ENCODE results near the gene AUP1. TPM values are rescaled to one million over a fixed set of nuclear protein-coding genes. Genes with fewer than 3 reads are reported as not detected.

Gene AUP1
- total RNA-seq, 4 donors from 2014 or later: 164 to 264 (median 189) TPM

DNA sequence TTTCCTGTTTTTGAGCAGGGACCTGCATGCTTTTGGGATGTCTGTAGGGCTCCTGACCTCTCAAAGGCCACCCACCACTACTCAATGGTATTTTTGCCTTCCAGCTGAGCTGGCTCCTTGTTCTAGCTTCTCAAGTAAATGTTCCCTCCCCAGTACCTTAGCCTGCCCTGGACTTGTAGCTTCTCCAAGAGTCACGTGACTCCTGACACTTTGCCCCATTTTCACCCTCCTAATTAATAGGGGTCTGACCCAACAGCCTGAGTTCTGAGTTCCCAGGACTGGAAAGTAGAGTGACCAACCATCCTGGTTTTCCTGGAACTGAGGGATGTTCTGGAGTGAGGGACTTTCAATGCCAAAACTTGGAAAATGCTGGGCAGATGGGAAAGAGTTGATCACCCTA, 34.1 kb downstream of the AUP1 start:
- no peak for TF ChIP-seq POLR2A (IDR thresholded peaks at IDR 0.05)
- TF ChIP-seq POLR2AphosphoS5 (IDR thresholded peaks at IDR 0.05): no peak
- TF ChIP-seq EP300 (IDR thresholded peaks at IDR 0.05; ENCODE audit: low read depth): no peak
- no peak for TF ChIP-seq CTCF (IDR thresholded peaks at IDR 0.05)
- in situ Hi-C loops (cut with MboI; ENCODE audit: low pct_ligation_motif_present in 1 of 4, low pct_unique_long_range_greater_than_20kb in 1 of 4, low sequenced_read_pairs in 3 of 4) (loop anchor here in 2 of 4 donors (25.0 kb wide), 1 partner anchor 92 kb away; no protein-coding TSS in a partner anchor), intact Hi-C loops (cut with DNase I; ENCODE audit: low total_unique reads) (no loop called here)
- H3K36me3 ChIP-seq: peaks cover 0 to 28% (median 15%) of the 10 kb centered on the region in 4 donors
- H3K4me3 ChIP-seq: no peak overlapping the region
- WGBS, 2 donors (ENCODE audit: low coverage in 1 of 2): 89 to 100% methylated on average over 1 of the region's 1 CpG
- DNase-seq: no peak
- H3K4me1 ChIP-seq: peaks cover 19 to 31% (median 29%) of the 10 kb centered on the region in 4 donors
- peaks cover 31% of the 10 kb centered on the region for H3K27me3 ChIP-seq
- no peaks in the 10 kb centered on the region for H3K9me3 ChIP-seq
- no peak overlapping the region for H3K27ac ChIP-seq

DNA sequence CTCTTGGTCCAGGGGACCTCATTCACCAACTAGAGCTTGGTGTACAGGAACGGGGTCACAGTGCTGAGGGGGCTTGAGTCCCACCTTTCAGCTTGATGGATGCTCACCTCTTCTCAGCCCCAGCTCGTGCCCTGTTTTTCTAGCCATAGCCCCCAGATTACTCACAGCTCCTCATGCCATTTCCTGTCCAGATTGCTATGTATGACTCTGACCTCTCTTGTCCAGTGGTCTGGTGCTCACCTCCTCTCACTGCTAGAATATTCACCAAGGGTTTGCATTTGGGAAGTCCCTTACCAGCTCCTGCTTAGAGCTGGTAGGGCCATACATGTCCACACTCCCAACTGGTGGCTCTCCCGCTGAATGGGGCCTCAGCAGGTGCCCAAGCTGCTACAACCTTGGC, 36.0 kb downstream of the AUP1 start:
- H3K4me1 ChIP-seq: peaks cover 6 to 15% (median 13%) of the 10 kb centered on the region in 4 donors
- intact Hi-C loops (cut with DNase I; ENCODE audit: low total_unique reads) (no loop called here), in situ Hi-C loops (cut with MboI; ENCODE audit: low pct_ligation_motif_present in 1 of 4, low pct_unique_long_range_greater_than_20kb in 1 of 4, low sequenced_read_pairs in 3 of 4) (loop anchor here in 2 of 4 donors (25.0 kb wide), 1 partner anchor 94 kb away; no protein-coding TSS in a partner anchor)
- H3K27me3 ChIP-seq: peaks cover 13% of the 10 kb centered on the region
- 90 to 100% methylated on average over 1 to 3 of the region's 3 CpGs for WGBS, 2 donors (ENCODE audit: low coverage in 1 of 2)
- no peaks in the 10 kb centered on the region for H3K9me3 ChIP-seq
- DNase-seq: no peak
- no peak overlapping the region for H3K27ac ChIP-seq
- TF ChIP-seq CTCF (IDR thresholded peaks at IDR 0.05) (no peak), POLR2A (IDR thresholded peaks at IDR 0.05) (no peak), POLR2AphosphoS5 (IDR thresholded peaks at IDR 0.05) (no peak), EP300 (IDR thresholded peaks at IDR 0.05; ENCODE audit: low read depth) (no peak)
- no peak overlapping the region for H3K4me3 ChIP-seq
- peaks cover 0 to 31% (median 16%) of the 10 kb centered on the region in 4 donors for H3K36me3 ChIP-seq

GRCh38 chr2:74491648-74492544, 37.6 kb downstream of the AUP1 start:
- H3K27ac ChIP-seq: no peak overlapping the region
- H3K4me1 ChIP-seq: no peaks in the 10 kb centered on the region
- 94% methylated on average over 12 of the region's 12 CpGs; no CpG with 5 or more reads in 1 of the 2 donors for WGBS, 2 donors (ENCODE audit: low coverage in 1 of 2)
- H3K36me3 ChIP-seq: peaks cover 0 to 31% (median 16%) of the 10 kb centered on the region in 4 donors
- no peak overlapping the region for H3K4me3 ChIP-seq
- no peak for DNase-seq
- in situ Hi-C loops (cut with MboI; ENCODE audit: low pct_ligation_motif_present in 1 of 4, low pct_unique_long_range_greater_than_20kb in 1 of 4, low sequenced_read_pairs in 3 of 4) (loop anchor here in 2 of 4 donors (25.0 kb wide), 1 partner anchor 95 kb away; no protein-coding TSS in a partner anchor), intact Hi-C loops (cut with DNase I; ENCODE audit: low total_unique reads) (no loop called here)
- TF ChIP-seq CTCF (IDR thresholded peaks at IDR 0.05) (no peak), POLR2AphosphoS5 (IDR thresholded peaks at IDR 0.05) (no peak), EP300 (IDR thresholded peaks at IDR 0.05; ENCODE audit: low read depth) (no peak), POLR2A (IDR thresholded peaks at IDR 0.05) (no peak)
- no peaks in the 10 kb centered on the region for H3K27me3 ChIP-seq
- H3K9me3 ChIP-seq: no peaks in the 10 kb centered on the region

GRCh38 chr2:74489906-74490305, 39.6 kb downstream of the AUP1 start:
- TF ChIP-seq EP300 (IDR thresholded peaks at IDR 0.05; ENCODE audit: low read depth) (no peak), CTCF (IDR thresholded peaks at IDR 0.05) (no peak), POLR2AphosphoS5 (IDR thresholded peaks at IDR 0.05) (no peak), POLR2A (IDR thresholded peaks at IDR 0.05) (no peak)
- H3K27me3 ChIP-seq: no peaks in the 10 kb centered on the region
- H3K4me1 ChIP-seq: no peaks in the 10 kb centered on the region
- 92% methylated on average over 9 of the region's 9 CpGs; no CpG with 5 or more reads in 1 of the 2 donors for WGBS, 2 donors (ENCODE audit: low coverage in 1 of 2)
- in situ Hi-C loops (cut with MboI; ENCODE audit: low pct_ligation_motif_present in 1 of 4, low pct_unique_long_range_greater_than_20kb in 1 of 4, low sequenced_read_pairs in 3 of 4) (loop anchor here (5.0 to 25.0 kb wide), 3 partner anchors 92 to 97 kb away; no protein-coding TSS in a partner anchor), intact Hi-C loops (cut with DNase I; ENCODE audit: low total_unique reads) (no loop called here)
- peaks cover 0 to 41% (median 21%) of the 10 kb centered on the region in 4 donors for H3K36me3 ChIP-seq
- no peak for DNase-seq
- H3K27ac ChIP-seq: no peak overlapping the region
- no peak overlapping the region for H3K4me3 ChIP-seq
- no peaks in the 10 kb centered on the region for H3K9me3 ChIP-seq

All from transverse colon (tissue), 4 donors.